ENCODE results near the gene YEATS2. TPM values are rescaled to one million over a fixed set of nuclear protein-coding genes. Genes with fewer than 3 reads are reported as not detected.
"Not testable (repeated sequence)": the region's sequence is repeated elsewhere in the genome, so short reads cannot be mapped to it uniquely, and the experiment has no call there.

YEATS2 gene
- total RNA-seq, 1 donor from 2014 or later = 65.1 TPM

- DNase-seq (ENCODE audit: low spot score) = no peak
- H3K27ac Mint-ChIP-seq (ENCODE audit: unreplicated experiment) = no peak overlapping the region
- H3K36me3 Mint-ChIP-seq (ENCODE audit: low read depth, unreplicated experiment) = peaks cover 41% of the 10 kb centered on the region
- no peak for TF ChIP-seq CTCF (IDR thresholded peaks at IDR 0.05; ENCODE audit: unreplicated experiment)
- no peak overlapping the region for H3K4me3 Mint-ChIP-seq (ENCODE audit: unreplicated experiment)
- peaks cover 6% of the 10 kb centered on the region for H3K27me3 Mint-ChIP-seq (ENCODE audit: unreplicated experiment)
- no peaks in the 10 kb centered on the region for H3K4me1 Mint-ChIP-seq (ENCODE audit: unreplicated experiment)
- H3K9me3 Mint-ChIP-seq (ENCODE audit: unreplicated experiment) = no peaks in the 10 kb centered on the region
Measured at GRCh38 chr3:183662099-183662498, 35.5 kb upstream of the YEATS2 start.

DNA sequence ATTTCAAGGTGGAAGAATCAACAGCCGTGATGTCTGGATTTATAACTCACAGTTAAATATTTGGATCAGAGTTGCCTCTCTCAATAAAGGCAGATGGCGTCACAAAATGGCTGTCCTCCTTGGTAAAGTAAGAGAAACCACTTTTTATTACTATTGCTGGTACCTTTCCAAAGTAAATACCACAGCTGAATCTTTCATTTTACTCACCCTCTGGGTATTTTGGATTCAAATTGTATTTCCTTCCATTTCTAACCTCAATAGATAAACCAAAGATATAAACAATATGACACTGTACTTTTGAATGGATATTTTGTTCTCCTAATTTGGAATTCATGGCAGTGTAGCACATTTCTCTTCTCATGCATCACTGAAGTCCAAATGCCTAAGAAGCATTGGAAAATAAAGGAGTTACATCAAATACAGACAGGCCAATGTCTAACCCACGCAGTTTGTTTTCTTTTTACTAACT lies 32.6 kb upstream of the YEATS2 start:
- H3K27me3 Mint-ChIP-seq (ENCODE audit: unreplicated experiment) = peaks cover 5% of the 10 kb centered on the region
- DNase-seq (ENCODE audit: low spot score) = no peak
- TF ChIP-seq CTCF (IDR thresholded peaks at IDR 0.05; ENCODE audit: unreplicated experiment) = no peak
- H3K4me3 Mint-ChIP-seq (ENCODE audit: unreplicated experiment) = peak overlapping the region; percentile 29
- no peaks in the 10 kb centered on the region for H3K9me3 Mint-ChIP-seq (ENCODE audit: unreplicated experiment)
- peaks cover 47% of the 10 kb centered on the region for H3K36me3 Mint-ChIP-seq (ENCODE audit: low read depth, unreplicated experiment)
- no peak overlapping the region for H3K27ac Mint-ChIP-seq (ENCODE audit: unreplicated experiment)
- H3K4me1 Mint-ChIP-seq (ENCODE audit: unreplicated experiment) = no peaks in the 10 kb centered on the region

DNA sequence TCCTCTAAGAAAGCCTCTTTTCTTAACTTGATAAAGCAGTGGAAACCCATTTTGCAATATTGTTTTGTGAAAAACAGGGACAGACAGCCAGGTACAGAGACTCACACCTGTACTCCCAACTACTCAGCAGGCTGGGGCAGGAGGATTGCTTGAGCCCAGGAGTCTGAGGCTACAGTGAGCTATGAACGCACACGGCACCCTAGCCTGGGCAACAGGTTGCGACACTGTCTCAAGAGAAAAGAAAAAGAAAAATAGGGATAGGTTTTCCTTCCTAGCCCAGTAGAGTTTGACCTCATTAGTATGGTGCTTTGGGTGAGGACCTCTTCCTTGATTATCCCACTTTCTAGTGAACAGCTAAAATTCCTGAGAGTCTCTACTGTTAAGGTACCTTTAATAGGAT lies 17.5 kb upstream of the YEATS2 start:
- no peak overlapping the region for H3K4me3 Mint-ChIP-seq (ENCODE audit: unreplicated experiment)
- no peak for TF ChIP-seq CTCF (IDR thresholded peaks at IDR 0.05; ENCODE audit: unreplicated experiment)
- H3K27me3 Mint-ChIP-seq (ENCODE audit: unreplicated experiment) = no peaks in the 10 kb centered on the region
- H3K27ac Mint-ChIP-seq (ENCODE audit: unreplicated experiment) = no peak overlapping the region
- H3K36me3 Mint-ChIP-seq (ENCODE audit: low read depth, unreplicated experiment) = no peaks in the 10 kb centered on the region
- no peaks in the 10 kb centered on the region for H3K9me3 Mint-ChIP-seq (ENCODE audit: unreplicated experiment)
- H3K4me1 Mint-ChIP-seq (ENCODE audit: unreplicated experiment) = no peaks in the 10 kb centered on the region
- DNase-seq (ENCODE audit: low spot score) = no peak

GRCh38 chr3:183687705-183688104 lies 9.9 kb upstream of the YEATS2 start:
- Mint-ChIP-seq H3K9me3 (ENCODE audit: unreplicated experiment) (no peaks in the 10 kb centered on the region), H3K4me3 (ENCODE audit: unreplicated experiment) (no peak overlapping the region), H3K36me3 (ENCODE audit: low read depth, unreplicated experiment) (no peaks in the 10 kb centered on the region), H3K4me1 (ENCODE audit: unreplicated experiment) (no peaks in the 10 kb centered on the region), H3K27ac (ENCODE audit: unreplicated experiment) (no peak overlapping the region), H3K27me3 (ENCODE audit: unreplicated experiment) (no peaks in the 10 kb centered on the region)
- TF ChIP-seq CTCF (IDR thresholded peaks at IDR 0.05; ENCODE audit: unreplicated experiment) = no peak
- no peak for DNase-seq (ENCODE audit: low spot score)

- DNase-seq (ENCODE audit: low spot score) = no peak
- Mint-ChIP-seq H3K27ac (ENCODE audit: unreplicated experiment) (no peak overlapping the region), H3K27me3 (ENCODE audit: unreplicated experiment) (no peaks in the 10 kb centered on the region), H3K4me3 (ENCODE audit: unreplicated experiment) (no peak overlapping the region), H3K4me1 (ENCODE audit: unreplicated experiment) (no peaks in the 10 kb centered on the region), H3K36me3 (ENCODE audit: low read depth, unreplicated experiment) (no peaks in the 10 kb centered on the region), H3K9me3 (ENCODE audit: unreplicated experiment) (no peaks in the 10 kb centered on the region)
- TF ChIP-seq CTCF (IDR thresholded peaks at IDR 0.05; ENCODE audit: unreplicated experiment) = no peak
Measured at GRCh38 chr3:183688874-183689273, 8.7 kb upstream of the YEATS2 start.

GRCh38 chr3:183689621-183690020 lies 8.0 kb upstream of the YEATS2 start:
- H3K4me1 Mint-ChIP-seq (ENCODE audit: unreplicated experiment); H3K27me3 Mint-ChIP-seq (ENCODE audit: unreplicated experiment); DNase-seq (ENCODE audit: low spot score); H3K9me3 Mint-ChIP-seq (ENCODE audit: unreplicated experiment); H3K36me3 Mint-ChIP-seq (ENCODE audit: low read depth, unreplicated experiment); H3K4me3 Mint-ChIP-seq (ENCODE audit: unreplicated experiment); H3K27ac Mint-ChIP-seq (ENCODE audit: unreplicated experiment): not testable (repeated sequence)
